K562 (cell line): Measurements from ENCODE around the gene DPYSL4. TPM values are rescaled to one million over a fixed set of nuclear protein-coding genes. Genes with fewer than 3 reads are reported as not detected.

Experiments used
- ATAC-seq: fragments of 200-7000 bp; cut with Tn5 transposase; 3 replicates; pipeline ENCODE4 v1.9.1; 2020; ENCODE audit warnings: moderate library complexity
- BruUV-seq: library from RNA; stranded (reverse); fragments of 400-500 nt; replicated peaks from 2 replicates; lab custom pipeline; 2021; lab: Mats Ljungman, UMichigan
- CTCF ChIA-PET: fragments of 300-600 bp; formaldehyde crosslinking; extraction: SDS; loops from one replicate; lab custom pipeline; 2021; ENCODE audit warnings: low intra/inter-chr PET ratio; lab: Yijun Ruan, JAX
- POLR2A ChIA-PET: fragments of 300-600, 350-650 bp; sonication (Branson Sonifier 250); formaldehyde crosslinking; extraction: SDS; loops from one replicate; lab custom pipeline; 2021; ENCODE audit warnings: antibody characterized with exemption, inconsistent platforms; lab: Yijun Ruan, JAX
- DNase-seq, 4 experiments: peaks; one replicate each; pipeline versions ENCODE4 v3.0.0 to v3.0.0-alpha.2; 2011 to 2018; ENCODE audit warnings: low spot score in 3 of 4, mixed read lengths in 3 of 4; ENCODE audit errors: extremely low read depth in 1 of 4
- FAIRE-seq: peaks from 2 replicates; lab custom pipeline; 2011; peaks lifted over from hg19 to GRCh38; lab: Jason Lieb, UNC
- H2AFZ ChIP-seq: 2 replicates; pipeline ENCODE4 v1.6.0; 2011; ENCODE audit warnings: low read depth, low read length, control low read depth, inconsistent platforms
- H3K27ac ChIP-seq: fragments of 200-600 bp; 3 replicates; pipeline ENCODE4 v1.8.0; 2011; ENCODE audit warnings: low read depth, mild to moderate bottlenecking, control low read depth, inconsistent platforms, low read length, moderate library complexity, mixed read lengths; ENCODE audit errors: extremely low read depth
- H3K27me3 ChIP-seq, 2 experiments: fragments of 300-600 bp in 1 of 2; 2 replicates in 1 of 2; 3 replicates in 1 of 2; pipeline versions ENCODE4 v1.6.0 to v1.8.0; 2011; ENCODE audit warnings: inconsistent platforms in 2 of 2, low read length in 2 of 2, mild to moderate bottlenecking in 1 of 2, mixed read lengths in 1 of 2, moderate library complexity in 1 of 2; ENCODE audit not compliant: control insufficient read depth in 2 of 2, insufficient read depth in 2 of 2
- H3K36me3 ChIP-seq: fragments of 300-600 bp; 3 replicates; pipeline ENCODE4 v1.8.0; 2011; ENCODE audit warnings: mild to moderate bottlenecking, low read length, inconsistent platforms; ENCODE audit not compliant: control insufficient read depth, insufficient read depth
- H3K4me1 ChIP-seq, 2 experiments: fragments of 200-600 bp in 1 of 2; replicated peaks in 1 of 2; 2 replicates in 1 of 2; 3 replicates in 1 of 2; pipeline versions ENCODE4 v1.5.1 to v1.8.0; 2011; ENCODE audit warnings: inconsistent platforms in 2 of 2, low read length in 2 of 2, mild to moderate bottlenecking in 1 of 2, mixed read lengths in 1 of 2, moderate library complexity in 1 of 2; ENCODE audit not compliant: control insufficient read depth in 2 of 2, insufficient read depth in 2 of 2
- H3K4me2 ChIP-seq: 2 replicates; pipeline ENCODE4 v1.6.1; 2011; ENCODE audit warnings: low read length, control low read depth, inconsistent platforms, mixed read lengths; ENCODE audit not compliant: insufficient read depth
- H3K4me3 ChIP-seq: fragments of 200-600 bp; sonication (generic), shearing (Covaris generic); 2 replicates; pipeline ENCODE4 v1.5.1; 2016; ENCODE audit warnings: control low read depth, inconsistent platforms
- H3K79me2 ChIP-seq: fragments of 200-600 bp; 3 replicates; pipeline ENCODE4 v1.8.0; 2011; ENCODE audit warnings: low read length, inconsistent platforms; ENCODE audit not compliant: control insufficient read depth, insufficient read depth
- H3K9ac ChIP-seq, 2 experiments: 2 replicates each; pipeline versions ENCODE4 v1.6.0 to v1.6.1; 2011; ENCODE audit warnings: low read depth in 2 of 2, low read length in 2 of 2, control low read depth in 1 of 2, inconsistent platforms in 1 of 2, mild to moderate bottlenecking in 1 of 2, mixed read lengths in 1 of 2; ENCODE audit not compliant: insufficient read depth in 1 of 2
- H3K9me1 ChIP-seq: one replicate; pipeline ENCODE4 v1.6.0; 2011; ENCODE audit warnings: inconsistent platforms, mild to moderate bottlenecking, low read length, moderate library complexity; ENCODE audit not compliant: control insufficient read depth, insufficient read depth
- H3K9me3 ChIP-seq: replicated peaks from 2 replicates; pipeline ENCODE4 v1.5.1; 2011; ENCODE audit warnings: low read depth, low read length, inconsistent platforms; ENCODE audit not compliant: control insufficient read depth, insufficient read depth
- H4K20me1 ChIP-seq: replicated peaks from 2 replicates; pipeline ENCODE4 v1.6.1; 2011; ENCODE audit warnings: low read length, inconsistent platforms, mixed read lengths; ENCODE audit not compliant: control insufficient read depth, insufficient read depth
- MTA3 ChIP-seq: fragments of 450-650 bp; formaldehyde crosslinking; IDR thresholded peaks from 2 replicates; pipeline ENCODE4 v1.6.1; 2017; ENCODE audit warnings: mild to moderate bottlenecking, borderline replicate concordance
- SPI1 ChIP-seq: IDR thresholded peaks from 2 replicates; pipeline ENCODE4 v1.6.1; 2011; ENCODE audit warnings: low read depth, low read length, control low read depth, borderline replicate concordance
- YY1 ChIP-seq, 3 experiments: IDR thresholded peaks; 2 replicates each; pipeline ENCODE4 v1.6.1; 2011; ENCODE audit warnings: low read length in 2 of 3, mild to moderate bottlenecking in 2 of 3, moderate library complexity in 2 of 3, borderline replicate concordance in 1 of 3, control low read depth in 1 of 3, low read depth in 1 of 3; ENCODE audit not compliant: insufficient read depth in 3 of 3, insufficient replicate concordance in 2 of 3, control insufficient read depth in 1 of 3, insufficient read length in 1 of 3; ENCODE audit errors: extremely low read depth in 1 of 3
- ZNF212 ChIP-seq: fragments of 450-650 bp; formaldehyde crosslinking; IDR thresholded peaks from 2 replicates; pipeline ENCODE4 v1.4.0; 2020; ENCODE audit warnings: mild to moderate bottlenecking
- WGBS: fragments of 100-300 bp; shearing (Covaris generic); methylation state at CpG from one replicate; pipeline ENCODE4 v1.1.6; 2016; ENCODE audit warnings: low coverage, mixed read lengths; ENCODE audit not compliant: insufficient coverage; ENCODE audit errors: missing lambda C conversion rate; 5-methylcytosine and 5-hydroxymethylcytosine counted together
- in situ Hi-C: fragments of 300-500 bp; cut with MboI; formaldehyde crosslinking; loops from 4 replicates; pipeline ENCODE4 v1.15.0; 2018; ENCODE audit warnings: inconsistent platforms, mixed read lengths
- intact Hi-C: fragments of 100-400 bp; cut with micrococcal nuclease; formaldehyde crosslinking; loops from 2 replicates; pipeline ENCODE4 v1.14.2; 2022
- polyA plus RNA-seq, 8 experiments: library from polyadenylated mRNA; depleted of rRNA in 4 of 8; stranded (reverse) in 5 of 8; unstranded in 3 of 8; fragments of >200 nt; fragmentation: Nextera tagmentation in 2 of 8; fragmentation: Illumina TruSeq in 1 of 8; extraction: Ambion mirVana in 2 of 8; extraction: Trizol in 1 of 8; gene quantifications; 2 replicates each; pipeline versions ENCODE4 v1.2.1 to v1.2.3, GENCODE V29; 2011 to 2014; ENCODE audit warnings: inconsistent platforms in 1 of 8, missing spikeins in 1 of 8
- total RNA-seq, 7 experiments: library from RNA; depleted of rRNA in 6 of 7; stranded (reverse); fragments of >200 nt in 6 of 7; fragmentation: Illumina TruSeq in 2 of 7; extraction: Trizol in 2 of 7; gene quantifications; 2 replicates each; pipeline versions ENCODE4 v1.2.1 to v1.2.3, GENCODE V29; 2011 to 2021; ENCODE audit warnings: low replicate concordance in 1 of 7
- TF ChIP-seq, protein P1 (sequence below), 2 experiments: fragments of 250-450 bp in 1 of 2; fragments of 450-650 bp in 1 of 2; sonication (Bioruptor Pico) in 1 of 2; IDR thresholded peaks; 2 replicates each; pipeline versions ENCODE4 v1.6.1 to v1.8.0; 2016 to 2021; ENCODE audit warnings: mild to moderate bottlenecking in 2 of 2, moderate library complexity in 2 of 2, missing compliant biosample characterization in 1 of 2, missing genetic modification characterization in 1 of 2
- TF ChIP-seq, protein P2 (sequence below): sonication (generic); formaldehyde crosslinking; IDR thresholded peaks from 2 replicates; pipeline ENCODE4 v1.4.0; 2020; ENCODE audit warnings: mild to moderate bottlenecking, missing genetic modification reagents

The DPYSL4 gene
- total and polyA plus RNA-seq, 9 of the 15 experiments (the other 6 are each of a cell fraction or from before 2014, with no cell fraction given), result 0.03 TPM; not detected in 8

- ChIA-PET CTCF (interaction anchor here (0.7 kb wide), 1 partner anchor 299 kb away, joined by 3 read pairs; no protein-coding TSS in a partner anchor), POLR2A (interaction anchor here (0.6 kb wide), 2 partner anchors 16 to 115 kb away, joined by 3 read pairs; no protein-coding TSS in a partner anchor)
- Histone ChIP-seq H3K9ac (no peak overlapping the region), H3K4me3 (no peak overlapping the region), H3K4me1 (peaks cover 0 to 27% of the 10 kb centered on the region in 2 experiments; a peak in 2 of 5 replicates), H3K9me1 (no peaks in the 10 kb centered on the region), H4K20me1 (no peaks in the 10 kb centered on the region), H3K27me3 (peaks cover 6 to 76% of the 10 kb centered on the region in 2 experiments; a peak in 3 of 5 replicates), H3K79me2 (no peaks in the 10 kb centered on the region), H3K9me3 (no peaks in the 10 kb centered on the region), H3K36me3 (no peaks in the 10 kb centered on the region), H3K27ac (no peak overlapping the region), H3K4me2 (no peak overlapping the region), H2AFZ (no peak overlapping the region)
- no peak for DNase-seq
- intact Hi-C loops (no loop called here), in situ Hi-C loops (no loop called here)
- BruUV-seq, result no TSS peak
- no peak for FAIRE-seq
- TF ChIP-seq MTA3 (no peak), SPI1 (peak; percentile 26; the same call in 1 of the 2 replicates)
- no peak; the same call in 2 of the 3 replicates for ATAC-seq
- WGBS, result 8% methylated on average over 32 of the region's 35 CpGs
Observed at GRCh38 chr10:132232023-132232951, 45.5 kb downstream of the DPYSL4 start.

DNA sequence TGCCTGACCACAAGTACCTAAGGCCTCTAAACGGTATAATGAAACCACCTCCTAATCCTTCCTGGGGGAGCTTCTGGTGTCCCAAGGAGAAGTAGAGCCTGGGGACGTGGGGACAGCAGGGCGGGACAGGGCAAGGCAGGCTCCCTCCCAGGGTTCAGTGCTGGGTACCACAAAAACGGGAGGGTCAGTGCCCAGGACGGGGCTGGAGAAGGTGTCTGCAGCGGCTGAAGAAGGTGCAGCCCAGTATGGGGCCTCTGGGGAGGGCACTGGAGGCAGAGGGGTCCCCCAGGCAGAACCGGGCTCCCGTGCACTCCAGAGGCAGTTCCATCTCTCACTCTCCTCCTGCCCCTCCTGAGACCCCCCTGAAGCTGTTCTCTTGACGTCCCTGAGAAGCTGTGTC, 46.2 kb downstream of the DPYSL4 start:
- no peaks in the 10 kb centered on the region for H4K20me1 ChIP-seq

More for the DNA sequence above, 46.2 kb downstream of the DPYSL4 start:
- intact Hi-C loops, result no loop called here
- no TSS peak for BruUV-seq
- no peak overlapping the region for H2AFZ ChIP-seq
- no peaks in the 10 kb centered on the region for H3K79me2 ChIP-seq
- FAIRE-seq (no peak), ATAC-seq (no peak), DNase-seq (no peak)
- H3K9ac ChIP-seq, result no peak overlapping the region
- no peaks in the 10 kb centered on the region for H3K9me3 ChIP-seq
- ChIA-PET POLR2A (interaction anchor here (0.6 kb wide), 1 partner anchor 15 kb away, joined by 3 read pairs; no protein-coding TSS in a partner anchor), CTCF (no interaction called here)
- peaks cover 10 to 80% of the 10 kb centered on the region in 2 experiments; a peak in 3 of 5 replicates for H3K27me3 ChIP-seq
- no peak overlapping the region for H3K27ac ChIP-seq
- H3K9me1 ChIP-seq, result no peaks in the 10 kb centered on the region
- 7% methylated on average over 7 of the region's 9 CpGs for WGBS
- H3K4me3 ChIP-seq, result no peak overlapping the region
- in situ Hi-C loops, result no loop called here
- no peak overlapping the region for H3K4me2 ChIP-seq
- peaks cover 0 to 27% of the 10 kb centered on the region in 2 experiments; a peak in 2 of 5 replicates for H3K4me1 ChIP-seq
- H3K36me3 ChIP-seq, result no peaks in the 10 kb centered on the region
- TF ChIP-seq ZNF212 (CRISPR knock-in tag) (no peak), YY1 (IDR thresholded peaks at IDR 0.05; ENCODE audit: borderline replicate concordance in 1 of 3, control insufficient read depth in 1 of 3, extremely low read depth in 1 of 3, insufficient read depth in 3 of 3, insufficient read length in 1 of 3, insufficient replicate concordance in 2 of 3, low read depth in 1 of 3, low read length in 2 of 3) (no peak)
- TF ChIP-seq, protein P1, sequence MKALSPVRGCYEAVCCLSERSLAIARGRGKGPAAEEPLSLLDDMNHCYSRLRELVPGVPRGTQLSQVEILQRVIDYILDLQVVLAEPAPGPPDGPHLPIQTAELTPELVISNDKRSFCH (CRISPR knock-in tag; IDR thresholded peaks at IDR 0.05), result no peak
- TF ChIP-seq, protein P1 (tag; IDR thresholded peaks at IDR 0.05), result no peak
- TF ChIP-seq, protein P2, sequence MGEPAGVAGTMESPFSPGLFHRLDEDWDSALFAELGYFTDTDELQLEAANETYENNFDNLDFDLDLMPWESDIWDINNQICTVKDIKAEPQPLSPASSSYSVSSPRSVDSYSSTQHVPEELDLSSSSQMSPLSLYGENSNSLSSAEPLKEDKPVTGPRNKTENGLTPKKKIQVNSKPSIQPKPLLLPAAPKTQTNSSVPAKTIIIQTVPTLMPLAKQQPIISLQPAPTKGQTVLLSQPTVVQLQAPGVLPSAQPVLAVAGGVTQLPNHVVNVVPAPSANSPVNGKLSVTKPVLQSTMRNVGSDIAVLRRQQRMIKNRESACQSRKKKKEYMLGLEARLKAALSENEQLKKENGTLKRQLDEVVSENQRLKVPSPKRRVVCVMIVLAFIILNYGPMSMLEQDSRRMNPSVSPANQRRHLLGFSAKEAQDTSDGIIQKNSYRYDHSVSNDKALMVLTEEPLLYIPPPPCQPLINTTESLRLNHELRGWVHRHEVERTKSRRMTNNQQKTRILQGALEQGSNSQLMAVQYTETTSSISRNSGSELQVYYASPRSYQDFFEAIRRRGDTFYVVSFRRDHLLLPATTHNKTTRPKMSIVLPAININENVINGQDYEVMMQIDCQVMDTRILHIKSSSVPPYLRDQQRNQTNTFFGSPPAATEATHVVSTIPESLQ, result no peak
